Neuronal stem cell (in vitro differentiated cells): Measurements from ENCODE around the gene CDKN2AIPNL.

ENCODE experiments used
- DNase-seq: peaks from one replicate; pipeline ENCODE4 v3.0.0-alpha.2; 2013; ENCODE audit warnings: low spot score
- H2AFZ ChIP-seq: one replicate; pipeline ENCODE4 v1.6.1; 2013; ENCODE audit warnings: mild to moderate bottlenecking, low read length, inconsistent platforms
- H2AK5ac ChIP-seq: 2 replicates; pipeline ENCODE4 v1.6.1; 2013; ENCODE audit warnings: low read depth, mild to moderate bottlenecking, inconsistent platforms, low read length, moderate library complexity, mixed read lengths
- H2BK120ac ChIP-seq: 2 replicates; pipeline ENCODE4 v1.6.1; 2013; ENCODE audit warnings: low read depth, mild to moderate bottlenecking, inconsistent platforms, low read length, moderate library complexity, mixed read lengths
- H2BK12ac ChIP-seq: one replicate; pipeline ENCODE4 v1.6.1; 2013; ENCODE audit warnings: low read length, inconsistent platforms
- H2BK15ac ChIP-seq: 2 replicates; pipeline ENCODE4 v1.6.1; 2013; ENCODE audit warnings: mild to moderate bottlenecking, low read length, inconsistent platforms, mixed read lengths
- H2BK5ac ChIP-seq: one replicate; pipeline ENCODE4 v1.6.1; 2013; ENCODE audit warnings: inconsistent platforms, mild to moderate bottlenecking, low read length, moderate library complexity
- H3K14ac ChIP-seq: one replicate; pipeline ENCODE4 v1.6.1; 2013; ENCODE audit warnings: low read length, inconsistent platforms
- H3K18ac ChIP-seq: 2 replicates; pipeline ENCODE4 v1.6.1; 2013; ENCODE audit warnings: low read length, inconsistent platforms
- H3K23ac ChIP-seq: 2 replicates; pipeline ENCODE4 v1.6.1; 2013; ENCODE audit warnings: low read depth, mild to moderate bottlenecking, mixed read lengths, low read length, inconsistent platforms; ENCODE audit not compliant: poor library complexity
- H3K27ac ChIP-seq: replicated peaks from 3 replicates; pipeline ENCODE4 v1.5.1; 2013; ENCODE audit warnings: low read length, inconsistent platforms
- H3K27me3 ChIP-seq, 3 experiments: 2 replicates each; pipeline ENCODE4 v1.6.1; 2013; ENCODE audit warnings: low read length in 3 of 3, mild to moderate bottlenecking in 2 of 3, inconsistent platforms in 1 of 3, low read depth in 1 of 3, mixed read lengths in 1 of 3, moderate library complexity in 1 of 3; ENCODE audit not compliant: control insufficient read depth in 3 of 3, insufficient read depth in 3 of 3
- H3K36me3 ChIP-seq, 2 donors: replicated peaks in 1 of 2; 2 replicates each; pipeline ENCODE4 v1.6.1; 2013; ENCODE audit warnings: low read length in 2 of 2; ENCODE audit not compliant: control insufficient read depth in 2 of 2, insufficient read depth in 2 of 2
- H3K4ac ChIP-seq: 2 replicates; pipeline ENCODE4 v1.6.1; 2013; ENCODE audit warnings: inconsistent platforms, mild to moderate bottlenecking, low read length, moderate library complexity
- H3K4me1 ChIP-seq, 2 donors: 1 replicate in 1 of 2; 2 replicates in 1 of 2; pipeline ENCODE4 v1.6.1; 2013; ENCODE audit warnings: low read length in 2 of 2, low read depth in 1 of 2; ENCODE audit not compliant: control insufficient read depth in 2 of 2, insufficient read depth in 1 of 2
- H3K4me2 ChIP-seq: one replicate; pipeline ENCODE4 v1.6.1; 2013; ENCODE audit warnings: mild to moderate bottlenecking, low read length, inconsistent platforms; ENCODE audit not compliant: insufficient read depth, poor library complexity, severe bottlenecking
- H3K4me3 ChIP-seq, 2 donors: 2 replicates each; pipeline ENCODE4 v1.5.1; 2013; ENCODE audit warnings: low read length in 2 of 2, mild to moderate bottlenecking in 2 of 2, inconsistent platforms in 1 of 2, moderate library complexity in 1 of 2
- H3K79me1 ChIP-seq: one replicate; pipeline ENCODE4 v1.6.1; 2013; ENCODE audit warnings: low read depth, mild to moderate bottlenecking, inconsistent platforms, low read length, moderate library complexity
- H3K9ac ChIP-seq: one replicate; pipeline ENCODE4 v1.6.1; 2013; ENCODE audit warnings: mild to moderate bottlenecking, low read depth, low read length, inconsistent platforms; ENCODE audit not compliant: poor library complexity
- H3K9me3 ChIP-seq, 2 donors: replicated peaks in 1 of 2; 2 replicates each; pipeline versions ENCODE3 to v1.6.1; 2013; ENCODE audit warnings: low read length in 2 of 2, mild to moderate bottlenecking in 2 of 2, inconsistent platforms in 1 of 2, low read depth in 1 of 2, mixed read lengths in 1 of 2, moderate library complexity in 1 of 2; ENCODE audit not compliant: control insufficient read depth in 2 of 2, insufficient read depth in 1 of 2
- H4K8ac ChIP-seq: one replicate; pipeline ENCODE4 v1.6.1; 2013; ENCODE audit warnings: low read depth, mild to moderate bottlenecking, inconsistent platforms, low read length, moderate library complexity
- H4K91ac ChIP-seq: one replicate; pipeline ENCODE4 v1.6.1; 2013; ENCODE audit warnings: low read length, low read depth, mild to moderate bottlenecking, inconsistent platforms; ENCODE audit not compliant: poor library complexity
- WGBS, 2 donors: extraction: QIAGEN DNeasy Blood & Tissue Kit; methylation state at CpG; one replicate each; pipeline ENCODE4 v1.1.7; 2013; ENCODE audit warnings: missing lambda C conversion rate in 2 of 2, mixed read lengths in 1 of 2; ENCODE audit not compliant: insufficient read length in 2 of 2, insufficient replicate concordance in 1 of 2; ENCODE audit errors: extremely low coverage in 2 of 2; 5-methylcytosine and 5-hydroxymethylcytosine counted together

Gene CDKN2AIPNL

GRCh38 chr5:134420343-134420742, 8.7 kb upstream of the CDKN2AIPNL start:
- WGBS, 2 donors: no CpG with 5 or more reads among the region's 2 CpGs
- H4K8ac ChIP-seq: no peak overlapping the region
- no peak overlapping the region for H2AK5ac ChIP-seq
- no peak overlapping the region for H2BK5ac ChIP-seq
- no peak overlapping the region for H2BK120ac ChIP-seq
- no peak overlapping the region for H3K4me2 ChIP-seq
- H3K9ac ChIP-seq: no peak overlapping the region
- H3K18ac ChIP-seq: no peak overlapping the region
- H3K27me3 ChIP-seq: no peaks in the 10 kb centered on the region
- no peak overlapping the region for H4K91ac ChIP-seq
- no peak overlapping the region for H2BK15ac ChIP-seq
- no peak overlapping the region for H3K4ac ChIP-seq
- H2AFZ ChIP-seq: no peak overlapping the region
- H3K79me1 ChIP-seq: no peaks in the 10 kb centered on the region
- DNase-seq: no peak
- no peak overlapping the region for H3K14ac ChIP-seq
- no peak overlapping the region for H3K4me3 ChIP-seq
- no peaks in the 10 kb centered on the region for H3K9me3 ChIP-seq
- H3K4me1 ChIP-seq: no peaks in the 10 kb centered on the region
- no peak overlapping the region for H3K27ac ChIP-seq
- no peaks in the 10 kb centered on the region for H3K36me3 ChIP-seq
- no peak overlapping the region for H2BK12ac ChIP-seq
- H3K23ac ChIP-seq: no peak overlapping the region

- Histone ChIP-seq H3K79me1 (no peaks in the 10 kb centered on the region), H3K18ac (no peak overlapping the region), H3K23ac (no peak overlapping the region), H2BK5ac (no peak overlapping the region), H3K36me3 (no peaks in the 10 kb centered on the region), H3K4me3 (no peak overlapping the region), H4K8ac (no peak overlapping the region), H3K4ac (no peak overlapping the region), H3K4me1 (no peaks in the 10 kb centered on the region), H4K91ac (no peak overlapping the region), H3K4me2 (no peak overlapping the region), H2BK15ac (no peak overlapping the region), H3K27me3 (peaks cover 0 to 4% (median 0%) of the 10 kb centered on the region in 3 experiments), H2AFZ (no peak overlapping the region), H3K14ac (no peak overlapping the region), H3K27ac (no peak overlapping the region), H3K9ac (no peak overlapping the region), H2AK5ac (no peak overlapping the region), H2BK120ac (no peak overlapping the region), H2BK12ac (no peak overlapping the region), H3K9me3 (no peaks in the 10 kb centered on the region)
- WGBS, 2 donors: no CpG with 5 or more reads among the region's 3 CpGs
- DNase-seq: no peak
Measured at GRCh38 chr5:134418958-134419357, 7.3 kb upstream of the CDKN2AIPNL start.

GRCh38 chr5:134417707-134418106, 6.0 kb upstream of the CDKN2AIPNL start:
- Histone ChIP-seq H3K4ac (no peak overlapping the region), H3K27ac (no peak overlapping the region), H3K36me3 (no peaks in the 10 kb centered on the region), H3K4me2 (no peak overlapping the region), H3K9ac (no peak overlapping the region), H3K79me1 (no peaks in the 10 kb centered on the region), H3K23ac (no peak overlapping the region), H3K18ac (no peak overlapping the region), H3K9me3 (no peaks in the 10 kb centered on the region), H2BK5ac (no peak overlapping the region), H2AK5ac (no peak overlapping the region), H3K4me3 (no peak overlapping the region), H2BK12ac (no peak overlapping the region), H4K91ac (no peak overlapping the region), H4K8ac (no peak overlapping the region), H2AFZ (no peak overlapping the region), H3K4me1 (no peaks in the 10 kb centered on the region), H2BK120ac (no peak overlapping the region), H3K14ac (no peak overlapping the region), H2BK15ac (no peak overlapping the region), H3K27me3 (peaks cover 0 to 6% (median 0%) of the 10 kb centered on the region in 3 experiments)
- DNase-seq: no peak

- Histone ChIP-seq H3K14ac (no peak overlapping the region), H3K9me3 (no peaks in the 10 kb centered on the region), H3K27me3 (peaks cover 0 to 6% (median 0%) of the 10 kb centered on the region in 3 experiments), H3K23ac (no peak overlapping the region), H2BK15ac (no peak overlapping the region), H2BK5ac (no peak overlapping the region), H3K27ac (no peak overlapping the region), H2AK5ac (no peak overlapping the region), H3K18ac (no peak overlapping the region), H3K4me3 (no peak overlapping the region), H3K9ac (no peak overlapping the region), H3K4me2 (no peak overlapping the region), H3K36me3 (peaks cover 0 to 17% of the 10 kb centered on the region in 2 donors), H3K79me1 (peaks cover 5% of the 10 kb centered on the region), H2BK12ac (no peak overlapping the region), H2BK120ac (no peak overlapping the region), H3K4me1 (peaks cover 8 to 9% of the 10 kb centered on the region in 2 donors), H3K4ac (no peak overlapping the region), H4K91ac (no peak overlapping the region), H2AFZ (no peak overlapping the region), H4K8ac (no peak overlapping the region)
- DNase-seq: no peak
- WGBS, 2 donors: no CpG with 5 or more reads among the region's 2 CpGs
Measured at GRCh38 chr5:134413046-134413445, 1.4 kb upstream of the CDKN2AIPNL start.
